ENCODE results near the gene GRWD1. TPM values are rescaled to one million over a fixed set of nuclear protein-coding genes. Genes with fewer than 3 reads are reported as not detected.
A peak's percentile ranks its signal among the peaks of the same experiment; 100 is the strongest.

GRWD1 gene
- 25.0 TPM for total RNA-seq (ENCODE audit: unreplicated experiment)
- long read RNA-seq, full-length matches to known transcripts, result 29 of 33 reads
- long read RNA-seq, partial matches to known transcripts, result 3 of 33 reads
- long read RNA-seq, other reads (novel, unspliced or antisense), result 1 of 33 reads

- Mint-ChIP-seq H3K27ac (ENCODE audit: unreplicated experiment) (peak within 1 kb of the TSS; percentile 93), H3K4me1 (ENCODE audit: low read depth, unreplicated experiment) (peaks cover 11% of the 10 kb centered on the region), H3K27me3 (ENCODE audit: unreplicated experiment) (peaks cover 23% of the 10 kb centered on the region), H3K9me3 (ENCODE audit: unreplicated experiment) (peaks cover 8% of the 10 kb centered on the region), H3K36me3 (ENCODE audit: unreplicated experiment) (no peaks in the 10 kb centered on the region), H3K4me3 (ENCODE audit: unreplicated experiment) (peak within 1 kb of the TSS; percentile 94)
- DNase-seq, result peak; percentile 86
- no peak for TF ChIP-seq CTCF (IDR thresholded peaks at IDR 0.05; ENCODE audit: partially characterized antibody, unreplicated experiment)
Measured at GRCh38 chr19:48445606-48446481, at the start of gene GRWD1. Gene GRWD1 (plus strand): TSS chr19:48445983. CDS start chr19:48446006, 23 bp downstream.

- no peak for TF ChIP-seq CTCF (IDR thresholded peaks at IDR 0.05; ENCODE audit: partially characterized antibody, unreplicated experiment)
- Mint-ChIP-seq H3K36me3 (ENCODE audit: unreplicated experiment) (no peaks in the 10 kb centered on the region), H3K9me3 (ENCODE audit: unreplicated experiment) (peaks cover 16% of the 10 kb centered on the region), H3K27me3 (ENCODE audit: unreplicated experiment) (peaks cover 21% of the 10 kb centered on the region), H3K4me3 (ENCODE audit: unreplicated experiment) (peak overlapping the region; percentile 69), H3K4me1 (ENCODE audit: low read depth, unreplicated experiment) (peaks cover 24% of the 10 kb centered on the region), H3K27ac (ENCODE audit: unreplicated experiment) (no peak overlapping the region)
- DNase-seq, result peak; percentile 63
Measured at GRCh38 chr19:48396016-48396823, 49.6 kb upstream of the GRWD1 start.

GRCh38 chr19:48396824-48397176 lies 49.0 kb upstream of the GRWD1 start:
- H3K36me3 Mint-ChIP-seq (ENCODE audit: unreplicated experiment), result no peaks in the 10 kb centered on the region
- no peak for TF ChIP-seq CTCF (IDR thresholded peaks at IDR 0.05; ENCODE audit: partially characterized antibody, unreplicated experiment)
- H3K9me3 Mint-ChIP-seq (ENCODE audit: unreplicated experiment), result peaks cover 16% of the 10 kb centered on the region
- H3K4me1 Mint-ChIP-seq (ENCODE audit: low read depth, unreplicated experiment), result peaks cover 23% of the 10 kb centered on the region
- DNase-seq, result no peak
- peak overlapping the region; percentile 69 for H3K4me3 Mint-ChIP-seq (ENCODE audit: unreplicated experiment)
- H3K27ac Mint-ChIP-seq (ENCODE audit: unreplicated experiment), result no peak overlapping the region
- peaks cover 21% of the 10 kb centered on the region for H3K27me3 Mint-ChIP-seq (ENCODE audit: unreplicated experiment)

GRCh38 chr19:48397263-48398101 lies 48.3 kb upstream of the GRWD1 start:
- Mint-ChIP-seq H3K4me1 (ENCODE audit: low read depth, unreplicated experiment) (peaks cover 25% of the 10 kb centered on the region), H3K4me3 (ENCODE audit: unreplicated experiment) (peak overlapping the region; percentile 78), H3K36me3 (ENCODE audit: unreplicated experiment) (no peaks in the 10 kb centered on the region), H3K27ac (ENCODE audit: unreplicated experiment) (peak overlapping the region; percentile 90), H3K9me3 (ENCODE audit: unreplicated experiment) (peaks cover 17% of the 10 kb centered on the region), H3K27me3 (ENCODE audit: unreplicated experiment) (peaks cover 21% of the 10 kb centered on the region)
- no peak for DNase-seq
- no peak for TF ChIP-seq CTCF (IDR thresholded peaks at IDR 0.05; ENCODE audit: partially characterized antibody, unreplicated experiment)

Measured in glutamatergic neuron (in vitro differentiated cells).